Epithelial cell of proximal tubule (primary cell): ENCODE measurements around the gene SPECC1L. TPM values are rescaled to one million over a fixed set of nuclear protein-coding genes. Genes with fewer than 3 reads are reported as not detected.

Experiments
- DNase-seq: peaks from one replicate; pipeline ENCODE4 v3.0.0-alpha.2; 2011; ENCODE audit warnings: low read depth
- H3K4me3 ChIP-seq: 2 replicates; pipeline ENCODE4 v1.5.1; 2011; ENCODE audit warnings: low read depth, mild to moderate bottlenecking, low read length
- CTCF ChIP-seq: conservative IDR thresholded peaks from 2 replicates; pipeline ENCODE4 v1.5.1; 2012; ENCODE audit warnings: low read depth, mild to moderate bottlenecking, low read length
- total RNA-seq: library from RNA; depleted of rRNA; stranded (reverse); fragments of >200 nt; gene quantifications from 2 replicates; pipeline ENCODE4 v1.2.3, GENCODE V29; 2015

SPECC1L gene
- 22.7 and 24.3 TPM in 2 replicates for total RNA-seq

- peak within 1 kb of the TSS; percentile 99 for H3K4me3 ChIP-seq
- no peak for DNase-seq
- TF ChIP-seq CTCF, result peak; percentile 26
These were observed at the start of gene SPECC1L for GRCh38 chr22:24270556-24271385. TSS of gene SPECC1L (plus strand) at chr22:24270831. CDS start at chr22:24302232, 31,401 bp downstream.

- no peak overlapping the region for H3K4me3 ChIP-seq
- no peak for TF ChIP-seq CTCF
These were observed 46.2 kb upstream of the SPECC1L start for GRCh38 chr22:24224468-24224867.

GRCh38 chr22:24225044-24225601 lies 45.5 kb upstream of the SPECC1L start:
- no peak overlapping the region for H3K4me3 ChIP-seq
- no peak for TF ChIP-seq CTCF
- no peak for DNase-seq

More at GRCh38 chr22:24224468-24224867, 46.2 kb upstream of the SPECC1L start:
- DNase-seq, result no peak

- no peak overlapping the region for H3K4me3 ChIP-seq
- no peak for DNase-seq
- TF ChIP-seq CTCF, result no peak
These were observed 44.7 kb upstream of the SPECC1L start for GRCh38 chr22:24225951-24226350.

- H3K4me3 ChIP-seq, result no peak overlapping the region
- no peak for DNase-seq
- TF ChIP-seq CTCF, result peak; percentile 53
These were observed 39.5 kb upstream of the SPECC1L start for GRCh38 chr22:24230911-24231656.

- H3K4me3 ChIP-seq, result no peak overlapping the region
- DNase-seq, result no peak
- TF ChIP-seq CTCF, result no peak
These were observed 38.9 kb upstream of the SPECC1L start for GRCh38 chr22:24231706-24232105.
